HepG2 (cell line): ENCODE measurements around the gene ETFB. TPM values are rescaled to one million over a fixed set of nuclear protein-coding genes. Genes with fewer than 3 reads are reported as not detected.
A peak's percentile ranks its signal among the peaks of the same experiment; 100 is the strongest.

ENCODE experiments used
- AHDC1 ChIP-seq: sonication (generic); formaldehyde crosslinking; IDR thresholded peaks from 2 replicates; pipeline ENCODE4 v1.5.1; 2020; ENCODE audit warnings: mild to moderate bottlenecking, missing genetic modification reagents, borderline replicate concordance
- ATF7 ChIP-seq, 2 experiments: fragments of 450-650 bp in 1 of 2; sonication (generic) in 1 of 2; formaldehyde crosslinking in 1 of 2; IDR thresholded peaks; 2 replicates each; pipeline versions ENCODE4 v1.4.0 to v1.6.1; 2016 to 2020; ENCODE audit warnings: antibody characterized with exemption in 1 of 2, mild to moderate bottlenecking in 1 of 2, missing genetic modification reagents in 1 of 2
- CENPBD1 ChIP-seq: sonication (generic); formaldehyde crosslinking; IDR thresholded peaks from 2 replicates; pipeline ENCODE4 v1.8.0; 2022; ENCODE audit warnings: missing genetic modification reagents, low read depth, mild to moderate bottlenecking, borderline replicate concordance
- CREB3 ChIP-seq: sonication (generic); formaldehyde crosslinking; IDR thresholded peaks from 2 replicates; pipeline ENCODE4 v1.5.0; 2020; ENCODE audit warnings: missing genetic modification reagents
- IKZF1 ChIP-seq: fragments of 450-650 bp; IDR thresholded peaks from 2 replicates; pipeline ENCODE4 v1.7.1; 2016
- NONO ChIP-seq, 2 experiments: fragments of 450-650 bp in 1 of 2; sonication (generic) in 1 of 2; formaldehyde crosslinking in 1 of 2; IDR thresholded peaks in 1 of 2; conservative IDR thresholded peaks in 1 of 2; 2 replicates each; pipeline versions ENCODE4 v1.6.1 to v1.8.0; 2017 to 2022; ENCODE audit warnings: mild to moderate bottlenecking in 1 of 2, missing genetic modification reagents in 1 of 2, moderate library complexity in 1 of 2
- PHF21A ChIP-seq: sonication (generic); formaldehyde crosslinking; IDR thresholded peaks from 2 replicates; pipeline ENCODE4 v1.5.0; 2020; ENCODE audit warnings: mild to moderate bottlenecking, missing genetic modification reagents
- SP5 ChIP-seq: IDR thresholded peaks from 2 replicates; pipeline ENCODE4 v1.6.1; 2016; ENCODE audit warnings: low read depth, borderline replicate concordance
- ZMAT5 ChIP-seq: sonication (generic); formaldehyde crosslinking; IDR thresholded peaks from 2 replicates; pipeline ENCODE4 v1.5.0; 2020; ENCODE audit warnings: mild to moderate bottlenecking, low read depth, missing genetic modification reagents, borderline replicate concordance
- ZNF333 ChIP-seq: sonication (generic); formaldehyde crosslinking; IDR thresholded peaks from 2 replicates; pipeline ENCODE4 v1.4.0; 2020; ENCODE audit warnings: mild to moderate bottlenecking, missing genetic modification reagents, borderline replicate concordance
- ZNF383 ChIP-seq: sonication (generic); formaldehyde crosslinking; IDR thresholded peaks from 2 replicates; pipeline ENCODE4 v1.4.0; 2020; ENCODE audit warnings: missing genetic modification reagents, mild to moderate bottlenecking, borderline replicate concordance
- ZNF44 ChIP-seq: sonication (generic); formaldehyde crosslinking; IDR thresholded peaks from 2 replicates; pipeline ENCODE4 v1.5.1; 2020; ENCODE audit warnings: mild to moderate bottlenecking, missing genetic modification reagents
- ZNF589 ChIP-seq: sonication (generic); formaldehyde crosslinking; conservative IDR thresholded peaks from 2 replicates; pipeline ENCODE4 v1.8.0; 2022; ENCODE audit warnings: mild to moderate bottlenecking, moderate library complexity, missing genetic modification reagents
- ZNF605 ChIP-seq: sonication (generic); formaldehyde crosslinking; IDR thresholded peaks from 2 replicates; pipeline ENCODE4 v1.8.0; 2022; ENCODE audit warnings: mild to moderate bottlenecking, missing genetic modification reagents
- ZNF672 ChIP-seq: sonication (generic); formaldehyde crosslinking; IDR thresholded peaks from 2 replicates; pipeline ENCODE4 v1.8.1; 2022; ENCODE audit warnings: missing genetic modification reagents
- ZNF761 ChIP-seq: sonication (generic); formaldehyde crosslinking; conservative IDR thresholded peaks from 2 replicates; pipeline ENCODE4 v1.4.0; 2020; ENCODE audit warnings: mild to moderate bottlenecking, missing genetic modification reagents
- polyA plus RNA-seq, 8 experiments: library from polyadenylated mRNA; depleted of rRNA in 3 of 8; stranded (reverse) in 7 of 8; unstranded in 1 of 8; fragments of >200 nt; fragmentation: Illumina TruSeq in 4 of 8; extraction: Trizol in 4 of 8; gene quantifications; 2 replicates each; pipeline versions ENCODE4 v1.2.1 to v1.2.3, GENCODE V29; 2011 to 2016; ENCODE audit warnings: low read depth in 4 of 8, missing spikeins in 1 of 8, mixed read lengths in 1 of 8; ENCODE audit not compliant: insufficient read depth in 1 of 8
- total RNA-seq, 5 experiments: library from RNA; depleted of rRNA; stranded (reverse); fragments of >200 nt; fragmentation: Illumina TruSeq; extraction: Trizol; gene quantifications; 2 replicates each; pipeline ENCODE4 v1.2.3, GENCODE V29; 2016; ENCODE audit warnings: low read depth in 1 of 5
- TF ChIP-seq, protein P1 (sequence below): sonication (generic); formaldehyde crosslinking; IDR thresholded peaks from 2 replicates; pipeline ENCODE4 v1.4.0; 2020; ENCODE audit warnings: missing genetic modification reagents, mild to moderate bottlenecking, borderline replicate concordance
- TF ChIP-seq, protein P2 (sequence below): sonication (generic); formaldehyde crosslinking; IDR thresholded peaks from 2 replicates; pipeline ENCODE4 v1.4.0; 2020; ENCODE audit warnings: mild to moderate bottlenecking, missing genetic modification reagents

ETFB gene
- total and polyA plus RNA-seq, 2 of the 13 experiments (the other 11 are each of a cell fraction or from before 2014, with no cell fraction given), result 678 to 1,314 TPM

GRCh38 chr19:51387924-51388389 is 21.8 kb upstream of the ETFB start, which contains the start of gene LIM2 (continued):
- TF ChIP-seq ZMAT5 (CRISPR knock-in tag) (no peak), CENPBD1 (CRISPR knock-in tag) (no peak), ZNF589 (CRISPR knock-in tag) (no peak), ZNF761 (CRISPR knock-in tag) (no peak), PHF21A (0 out of 2 replicates have a peak, but pooled peaks have one; percentile 43), IKZF1 (no peak), ZNF333 (CRISPR knock-in tag) (no peak), AHDC1 (CRISPR knock-in tag) (0 out of 2 replicates have a peak, but pooled peaks have one; percentile 30), ZNF605 (CRISPR knock-in tag) (no peak), ZNF44 (CRISPR knock-in tag) (no peak), ATF7 (IDR thresholded peaks at IDR 0.05) (no peak), ATF7 (CRISPR knock-in tag; IDR thresholded peaks at IDR 0.05) (no peak), CREB3 (CRISPR knock-in tag) (no peak), ZNF672 (no peak), NONO (IDR thresholded peaks at IDR 0.05) (no peak), NONO (CRISPR knock-in tag; conservative IDR thresholded peaks at IDR 0.05) (no peak), ZNF383 (CRISPR knock-in tag) (no peak), SP5 (no peak)
- TF ChIP-seq, protein P1, sequence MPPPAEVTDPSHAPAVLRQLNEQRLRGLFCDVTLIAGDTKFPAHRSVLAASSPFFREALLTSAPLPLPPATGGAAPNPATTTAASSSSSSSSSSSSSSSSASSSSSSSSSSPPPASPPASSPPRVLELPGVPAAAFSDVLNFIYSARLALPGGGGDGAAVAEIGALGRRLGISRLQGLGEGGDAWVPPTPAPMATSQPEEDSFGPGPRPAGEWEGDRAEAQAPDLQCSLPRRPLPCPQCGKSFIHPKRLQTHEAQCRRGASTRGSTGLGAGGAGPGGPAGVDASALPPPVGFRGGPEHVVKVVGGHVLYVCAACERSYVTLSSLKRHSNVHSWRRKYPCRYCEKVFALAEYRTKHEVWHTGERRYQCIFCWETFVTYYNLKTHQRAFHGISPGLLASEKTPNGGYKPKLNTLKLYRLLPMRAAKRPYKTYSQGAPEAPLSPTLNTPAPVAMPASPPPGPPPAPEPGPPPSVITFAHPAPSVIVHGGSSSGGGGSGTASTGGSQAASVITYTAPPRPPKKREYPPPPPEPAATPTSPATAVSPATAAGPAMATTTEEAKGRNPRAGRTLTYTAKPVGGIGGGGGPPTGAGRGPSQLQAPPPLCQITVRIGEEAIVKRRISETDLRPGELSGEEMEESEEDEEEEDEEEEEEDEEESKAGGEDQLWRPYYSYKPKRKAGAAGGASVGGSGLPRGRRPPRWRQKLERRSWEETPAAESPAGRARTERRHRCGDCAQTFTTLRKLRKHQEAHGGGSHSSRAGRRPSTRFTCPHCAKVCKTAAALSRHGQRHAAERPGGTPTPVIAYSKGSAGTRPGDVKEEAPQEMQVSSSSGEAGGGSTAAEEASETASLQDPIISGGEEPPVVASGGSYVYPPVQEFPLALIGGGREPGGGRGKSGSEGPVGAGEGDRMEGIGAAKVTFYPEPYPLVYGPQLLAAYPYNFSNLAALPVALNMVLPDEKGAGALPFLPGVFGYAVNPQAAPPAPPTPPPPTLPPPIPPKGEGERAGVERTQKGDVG (CRISPR knock-in tag), result no peak
- TF ChIP-seq, protein P2, sequence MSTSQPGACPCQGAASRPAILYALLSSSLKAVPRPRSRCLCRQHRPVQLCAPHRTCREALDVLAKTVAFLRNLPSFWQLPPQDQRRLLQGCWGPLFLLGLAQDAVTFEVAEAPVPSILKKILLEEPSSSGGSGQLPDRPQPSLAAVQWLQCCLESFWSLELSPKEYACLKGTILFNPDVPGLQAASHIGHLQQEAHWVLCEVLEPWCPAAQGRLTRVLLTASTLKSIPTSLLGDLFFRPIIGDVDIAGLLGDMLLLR, result no peak
